ENCODE results near the gene MEAK7.

MEAK7 gene

DNA sequence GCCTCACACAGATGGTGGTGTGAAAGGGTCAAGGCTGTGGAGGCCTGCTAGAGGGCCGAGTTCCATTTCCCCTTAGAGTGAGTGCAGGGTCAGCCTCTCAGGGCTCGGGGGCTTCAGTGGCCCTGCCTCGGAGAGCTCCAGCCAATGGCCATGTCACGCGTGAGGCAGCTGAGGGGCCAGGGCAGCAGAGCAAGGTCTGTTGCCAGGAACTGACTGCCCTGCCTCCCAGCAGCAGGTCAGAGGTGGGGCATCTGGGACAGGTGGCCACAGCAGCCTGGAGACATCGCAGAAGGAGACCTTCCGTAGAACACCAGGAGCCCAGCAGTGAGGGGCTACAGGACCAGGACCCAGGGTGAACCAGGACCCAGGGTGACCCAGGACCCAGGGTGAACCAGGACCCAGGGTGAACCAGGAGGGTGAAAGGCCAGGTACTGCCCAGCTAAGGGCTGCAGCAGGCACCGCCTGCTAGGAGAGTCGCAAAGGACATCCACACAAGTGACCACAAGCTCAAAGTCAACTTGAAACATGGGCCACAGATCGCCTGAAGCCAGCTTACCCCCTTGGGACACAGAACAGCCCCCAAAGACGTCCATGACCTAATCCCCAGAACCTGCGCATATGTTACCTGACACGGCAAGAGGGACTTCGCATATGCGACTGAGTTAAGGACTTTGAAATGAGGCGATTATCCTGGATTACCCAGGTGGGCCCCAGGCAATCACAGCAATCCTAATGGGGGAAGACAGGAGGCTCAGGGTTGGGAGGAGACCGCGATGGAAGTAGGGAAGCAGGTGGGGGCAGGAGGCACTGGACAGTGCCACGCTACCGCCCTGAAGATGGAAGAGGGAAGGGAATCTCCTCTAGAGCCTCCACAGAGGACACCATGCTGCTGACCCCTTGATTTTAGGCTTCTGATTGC is 4.8 kb upstream of the MEAK7 start:
- no peak for DNase-seq

- DNase-seq = no peak
Observed at GRCh38 chr16:84508502-84508901, 4.0 kb upstream of the MEAK7 start.

DNA sequence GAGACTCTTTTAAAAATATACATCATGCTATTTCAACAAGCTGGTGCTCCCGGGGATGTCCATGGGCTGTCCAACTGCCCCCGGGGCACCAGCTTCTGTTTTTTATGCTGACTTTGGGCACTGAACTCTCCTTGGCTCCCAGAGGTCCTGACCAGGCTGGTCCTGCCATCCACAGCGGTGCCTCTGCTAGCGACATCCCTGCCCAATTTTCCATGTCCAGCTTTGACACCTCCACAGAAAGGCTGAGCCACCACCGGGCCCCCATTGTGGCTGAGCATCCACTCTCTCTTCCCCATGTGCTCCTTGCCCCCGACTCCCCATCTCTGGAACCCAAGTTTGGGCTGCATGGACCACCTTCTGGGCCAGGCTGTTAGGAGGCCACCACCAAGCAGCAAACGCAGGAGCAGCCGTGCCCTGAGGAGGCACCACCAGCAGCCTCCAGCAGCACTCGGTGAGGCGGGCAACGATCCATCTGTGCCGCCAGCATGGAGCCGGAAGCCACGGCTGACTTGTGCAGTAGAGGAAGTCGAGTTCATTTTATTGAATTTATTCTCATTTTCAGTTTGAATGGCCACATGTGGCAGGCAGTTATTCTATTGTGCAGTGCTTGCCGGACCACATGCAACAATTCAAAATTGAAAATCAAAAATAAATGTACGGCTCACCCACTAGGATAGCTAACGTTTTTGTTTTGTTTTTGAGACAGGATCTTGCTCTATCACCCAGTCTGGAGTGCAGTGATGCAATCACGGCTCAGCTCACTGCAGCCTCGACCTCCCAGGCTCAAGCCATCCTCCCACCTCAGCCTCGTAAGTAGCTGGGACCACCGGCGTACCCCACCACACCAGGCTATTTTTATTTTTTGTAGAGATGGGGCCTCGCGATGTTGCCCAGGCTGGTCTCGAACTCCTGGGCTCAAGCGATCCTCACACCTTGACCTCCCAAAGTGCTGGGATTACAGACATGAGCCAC is 2.8 kb upstream of the MEAK7 start:
- DNase-seq = peak; percentile 25

- DNase-seq = no peak
Observed at GRCh38 chr16:84505249-84506187, 1.1 kb upstream of the MEAK7 start.

GRCh38 chr16:84503751-84504395 is 586 bp downstream of the MEAK7 start:
- no peak for DNase-seq

- DNase-seq = no peak
Observed at GRCh38 chr16:84502581-84502980, 1.9 kb downstream of the MEAK7 start.

- DNase-seq = no peak
Observed at GRCh38 chr16:84502075-84502474, 2.4 kb downstream of the MEAK7 start.

DNA sequence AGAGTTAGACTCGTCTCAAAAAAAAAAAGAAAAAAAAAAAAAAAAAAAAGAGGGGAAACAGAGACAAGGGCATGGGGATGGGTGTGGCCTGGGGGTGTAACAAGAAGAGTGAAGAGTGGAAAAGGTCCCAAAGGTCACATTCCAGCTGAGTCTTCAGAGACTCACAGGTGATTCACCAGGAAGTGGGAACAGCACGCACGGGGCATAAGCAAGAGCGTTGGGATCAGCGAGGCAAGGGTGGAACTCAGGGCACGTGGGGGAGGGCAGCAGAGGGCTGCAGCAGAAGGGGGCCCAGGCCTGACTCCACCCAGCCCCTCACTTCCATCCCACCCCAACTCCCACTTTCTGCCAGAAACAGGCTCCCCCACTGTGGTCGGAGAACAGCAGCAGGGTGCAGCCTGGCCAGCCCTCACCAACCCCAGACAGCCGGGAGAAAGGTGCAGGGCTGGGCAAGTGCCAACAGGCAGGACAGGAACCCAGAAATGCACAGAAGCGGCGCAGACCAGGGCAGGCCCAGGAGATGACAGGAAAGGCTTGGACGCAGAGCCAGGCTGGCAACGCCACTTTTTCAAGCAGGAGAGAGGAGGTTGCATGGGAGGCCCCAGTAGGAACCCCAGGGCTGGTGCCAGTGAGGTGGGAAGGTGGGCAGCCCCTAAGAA is 3.3 kb downstream of the MEAK7 start:
- DNase-seq = no peak

GRCh38 chr16:84500531-84500930 is 3.9 kb downstream of the MEAK7 start:
- DNase-seq = no peak

DNA sequence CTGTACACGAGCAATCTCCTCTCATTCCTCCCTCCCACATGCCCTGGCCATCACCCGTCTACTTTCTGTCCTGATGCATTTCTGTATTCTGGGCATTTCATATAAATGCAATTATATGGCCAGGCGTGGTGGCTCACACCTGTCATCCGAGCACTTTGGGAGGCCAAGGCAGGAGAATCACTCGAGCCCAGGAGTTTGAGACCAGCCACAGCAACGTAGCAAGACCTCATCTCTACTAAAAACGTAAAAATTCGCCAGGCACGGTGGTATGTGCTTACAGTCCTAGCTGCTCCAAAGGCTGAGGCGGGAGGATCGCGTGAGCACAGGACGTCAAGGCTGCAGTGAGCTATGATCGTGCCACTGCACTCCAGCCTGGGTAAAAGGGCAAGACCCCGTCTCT is 4.8 kb downstream of the MEAK7 start:
- DNase-seq = no peak

DNA sequence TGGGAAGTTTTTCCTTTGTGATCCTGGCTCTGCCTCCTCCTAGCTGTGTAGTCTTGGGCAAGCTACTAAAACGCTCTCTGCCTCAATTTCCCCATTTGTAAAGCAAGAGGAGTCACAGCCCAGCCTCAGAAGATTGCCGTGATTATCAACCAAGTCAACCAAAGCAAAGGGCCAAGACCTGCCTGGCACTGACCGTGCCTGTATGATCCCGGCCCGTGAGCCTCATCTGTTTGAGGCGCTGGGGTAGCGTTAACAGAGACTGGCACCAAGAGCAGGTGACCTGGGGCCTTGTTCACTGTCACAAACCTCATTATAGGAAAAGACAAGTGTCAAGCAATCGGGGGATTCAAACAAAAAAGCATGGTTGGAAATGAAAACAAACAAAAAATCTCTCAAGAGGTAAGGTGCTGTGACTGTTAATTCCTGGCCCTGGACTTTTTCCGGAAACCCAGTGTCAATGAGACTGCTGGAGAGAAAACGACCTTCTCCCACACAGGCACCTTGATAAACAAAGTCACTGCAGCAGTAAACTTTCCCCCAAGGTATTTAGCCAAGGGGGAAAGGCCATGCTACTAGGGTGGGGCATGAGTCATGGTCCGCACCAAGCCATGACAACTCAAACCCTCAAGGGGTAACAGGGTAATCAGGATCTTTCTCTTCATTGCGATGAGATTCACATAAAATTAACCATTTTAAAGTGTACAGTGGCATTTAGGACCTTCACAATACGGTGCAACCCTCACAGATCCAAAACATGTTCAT is 5.4 kb downstream of the MEAK7 start:
- no peak for DNase-seq

- DNase-seq = no peak
Observed at GRCh38 chr16:84498223-84498610, 6.2 kb downstream of the MEAK7 start.

GRCh38 chr16:84497418-84498222 is 6.8 kb downstream of the MEAK7 start:
- DNase-seq = no peak

DNA sequence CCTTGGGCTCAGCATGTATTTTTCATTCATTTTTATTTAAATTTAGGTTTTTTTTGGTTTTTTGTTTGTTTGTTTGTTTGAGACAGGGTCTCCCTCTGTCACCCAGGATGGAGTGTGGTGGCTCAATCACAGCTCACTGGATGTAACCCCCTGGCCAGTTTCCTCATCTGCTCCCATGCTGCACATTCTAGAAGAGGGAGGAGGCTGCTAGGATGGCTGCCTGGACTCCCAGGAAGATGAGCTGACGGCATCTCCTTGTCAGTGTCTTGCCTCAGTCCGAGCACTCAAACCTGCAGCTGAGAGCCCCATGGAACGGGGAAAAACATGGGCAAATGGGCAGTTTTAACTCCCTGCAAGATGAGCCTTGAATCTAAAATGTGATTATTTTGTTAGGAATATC is 7.5 kb downstream of the MEAK7 start:
- DNase-seq = no peak

DNA sequence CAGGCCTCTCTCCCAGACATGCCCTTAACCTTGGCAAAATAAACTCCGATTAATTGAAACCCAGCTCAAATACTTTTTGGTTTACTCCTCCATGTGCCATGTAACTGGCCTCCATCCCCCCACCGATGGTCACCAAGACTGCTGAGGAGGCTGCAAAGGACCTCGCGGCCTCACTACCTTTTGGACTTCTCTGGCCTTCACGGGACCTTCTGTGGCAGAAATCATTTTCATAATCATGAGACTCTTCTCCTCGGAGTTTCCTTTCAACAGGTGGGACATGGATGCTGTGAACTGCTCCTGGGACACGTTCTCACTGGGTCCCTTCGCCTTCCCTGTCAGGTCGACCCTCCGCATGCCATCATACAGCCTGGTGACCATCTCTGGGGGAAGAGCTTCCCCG is 9.0 kb downstream of the MEAK7 start:
- no peak for DNase-seq

DNA sequence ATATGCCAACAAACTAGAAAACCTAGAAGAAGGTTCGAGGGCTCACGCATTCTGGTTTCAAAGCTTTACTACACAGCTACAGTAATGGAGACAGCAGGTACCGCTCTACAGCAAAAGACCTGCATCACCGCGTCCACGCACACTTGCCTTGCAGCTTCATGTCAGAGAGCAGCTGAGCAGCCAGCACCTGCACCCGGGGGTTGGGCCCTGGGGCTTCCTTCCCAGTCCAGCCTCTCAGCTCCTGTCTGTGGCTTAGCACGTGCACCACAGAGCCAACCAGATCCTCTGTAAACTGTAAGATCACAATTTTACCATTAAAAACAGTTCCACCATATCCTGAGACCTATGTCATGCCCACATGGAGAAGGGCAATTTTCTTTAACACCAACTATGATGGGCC is 15.3 kb downstream of the MEAK7 start:
- DNase-seq = no peak

DNA sequence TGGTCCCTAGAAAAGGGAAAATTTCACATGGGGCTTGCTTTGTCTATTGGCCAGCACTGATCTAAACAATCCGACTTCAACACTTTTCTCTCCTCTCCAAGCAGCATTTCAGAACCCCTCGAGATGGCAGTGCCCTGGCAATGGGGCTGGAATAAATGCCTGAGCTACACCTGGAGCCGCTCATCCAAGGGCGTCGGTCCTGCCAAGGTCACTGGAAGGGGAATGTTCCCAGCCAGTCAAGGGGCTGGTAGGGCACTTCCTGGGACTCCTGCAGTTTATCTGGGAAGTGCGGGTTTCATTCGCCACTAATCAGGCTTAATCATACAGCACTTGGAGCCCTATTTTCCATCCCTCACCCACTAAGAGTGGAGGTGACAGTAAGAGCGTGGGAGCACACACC is 17.1 kb downstream of the MEAK7 start:
- no peak for DNase-seq

- no peak for DNase-seq
Observed at GRCh38 chr16:84486551-84487235, 17.8 kb downstream of the MEAK7 start.

- DNase-seq = no peak
Observed at GRCh38 chr16:84486126-84486525, 18.3 kb downstream of the MEAK7 start.

Measured in NCI-H2171 treated with DMSO at 0.1 percent for 48 hours (cell line).